ENCODE data around the gene TGFBR3. TPM values are rescaled to one million over a fixed set of nuclear protein-coding genes. Genes with fewer than 3 reads are reported as not detected.
A peak's percentile ranks its signal among the peaks of the same experiment; 100 is the strongest.

TGFBR3 gene
- total and polyA plus RNA-seq, 2 experiments from 2014 or later, result 16.2 to 26.5 TPM

DNA sequence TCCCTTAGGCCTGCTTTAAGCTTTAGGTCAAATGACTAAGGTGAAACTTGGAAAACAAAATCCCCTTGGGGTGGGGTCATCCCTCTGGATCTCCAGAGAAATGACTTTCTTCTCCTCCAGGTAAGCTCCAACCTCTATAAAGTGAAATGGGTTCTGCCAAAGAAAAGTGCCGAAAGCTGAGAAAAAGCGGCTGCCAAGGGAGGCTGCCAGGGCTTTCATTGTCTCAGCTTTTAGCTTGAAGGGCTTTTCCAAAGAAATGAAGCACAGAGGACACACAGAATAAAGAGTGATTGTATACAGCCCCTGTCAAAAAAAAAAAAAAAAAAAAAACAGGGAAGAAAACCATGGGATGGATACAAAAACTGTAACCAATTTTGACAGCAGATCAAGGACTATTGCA is 126.9 kb downstream of the TGFBR3 start:
- Histone ChIP-seq H3K36me3 (ENCODE audit: low read depth) (0 out of 2 replicates have a peak, but pooled peaks cover 5% of the 10 kb centered on the region), H3K27ac (no peak overlapping the region), H3F3A (ENCODE audit: insufficient read depth) (peaks cover 23% of the 10 kb centered on the region), H2AFZ (no peak overlapping the region), H3K9me3 (ENCODE audit: low read depth) (no peaks in the 10 kb centered on the region), H3K9me2 (ENCODE audit: insufficient read depth) (no peaks in the 10 kb centered on the region), H4K20me1 (ENCODE audit: insufficient read depth) (no peaks in the 10 kb centered on the region), H3K4me1 (ENCODE audit: insufficient read depth) (peaks cover 34% of the 10 kb centered on the region), H3K27me3 (replicated peaks; ENCODE audit: insufficient read depth) (no peaks in the 10 kb centered on the region), H3K79me2 (ENCODE audit: insufficient read depth) (peaks cover 51% of the 10 kb centered on the region; the same call in 1 of the 2 replicates), H3K4me3 (no peak overlapping the region), H3K9ac (no peak overlapping the region), H3K4me2 (ENCODE audit: unreplicated experiment) (no peak overlapping the region)
- TF ChIP-seq EZH2 (IDR thresholded peaks at IDR 0.05; ENCODE audit: insufficient read depth, poor library complexity, severe bottlenecking) (no peak), EZH2phosphoT487 (IDR thresholded peaks at IDR 0.05; ENCODE audit: insufficient read depth, low read depth) (no peak)
- DNase-seq, result no peak
- WGBS, 2 experiments (ENCODE audit: low coverage in 1 of 2, low lambda C conversion rate in 2 of 2, missing lambda C conversion rate in 2 of 2), result 94 to 97% methylated on average over 2 of the region's 2 CpGs
- in situ Hi-C loops (cut with MboI), result no loop called here

DNA sequence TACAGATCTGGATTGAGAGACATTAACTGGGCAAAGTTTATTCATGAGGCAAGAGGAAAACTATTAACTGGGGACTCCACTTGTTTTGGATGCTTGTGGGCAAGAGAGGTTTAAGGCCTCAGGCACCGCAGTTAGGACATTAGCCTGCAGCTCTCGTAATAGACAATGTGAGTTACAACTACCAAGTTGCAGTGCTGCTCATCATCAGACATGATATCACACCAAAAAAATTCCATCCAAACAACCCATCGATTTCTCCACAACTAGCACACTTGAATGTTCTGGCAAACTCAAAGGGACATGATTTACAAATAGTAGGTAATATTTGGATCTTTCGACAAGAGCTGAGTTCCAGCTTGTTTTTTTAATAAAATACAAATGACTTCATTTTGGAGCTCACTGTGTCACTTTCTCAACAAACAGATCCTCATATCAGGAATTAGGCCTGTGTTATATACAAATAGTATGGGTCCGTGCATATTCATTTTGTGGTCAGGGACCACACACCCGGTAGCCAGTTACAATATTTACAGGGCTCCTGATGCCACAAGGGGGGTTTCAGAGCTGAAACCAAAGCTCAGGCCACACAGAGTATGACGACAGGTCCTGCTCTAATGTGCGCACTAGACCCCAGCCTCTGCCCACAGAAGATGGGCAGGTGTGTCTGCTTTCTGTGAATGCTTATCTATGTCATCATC is 128.0 kb downstream of the TGFBR3 start:
- H2AFZ ChIP-seq, result no peak overlapping the region
- H3K9me2 ChIP-seq (ENCODE audit: insufficient read depth), result no peaks in the 10 kb centered on the region
- H3K9me3 ChIP-seq (ENCODE audit: low read depth), result no peaks in the 10 kb centered on the region
- DNase-seq, result peak; percentile 91
- H3F3A ChIP-seq (ENCODE audit: insufficient read depth), result peaks cover 30% of the 10 kb centered on the region
- 22% methylated on average over 8 of the region's 8 CpGs for WGBS, 2 experiments (ENCODE audit: low coverage in 1 of 2, low lambda C conversion rate in 2 of 2, missing lambda C conversion rate in 2 of 2)
- H3K4me3 ChIP-seq, result no peak overlapping the region
- 0 out of 2 replicates have a peak, but pooled peaks cover 8% of the 10 kb centered on the region for H3K36me3 ChIP-seq (ENCODE audit: low read depth)
- no peak for TF ChIP-seq EZH2phosphoT487 (IDR thresholded peaks at IDR 0.05; ENCODE audit: insufficient read depth, low read depth)
- no peak for TF ChIP-seq EZH2 (IDR thresholded peaks at IDR 0.05; ENCODE audit: insufficient read depth, poor library complexity, severe bottlenecking)
- peaks cover 41% of the 10 kb centered on the region for H3K4me1 ChIP-seq (ENCODE audit: insufficient read depth)
- peak overlapping the region; percentile 71 for H3K27ac ChIP-seq
- H4K20me1 ChIP-seq (ENCODE audit: insufficient read depth), result no peaks in the 10 kb centered on the region
- H3K4me2 ChIP-seq (ENCODE audit: unreplicated experiment), result peak overlapping the region; percentile 41
- H3K79me2 ChIP-seq (ENCODE audit: insufficient read depth), result peaks cover 51% of the 10 kb centered on the region; the same call in 1 of the 2 replicates
- H3K27me3 ChIP-seq (replicated peaks; ENCODE audit: insufficient read depth), result no peaks in the 10 kb centered on the region
- in situ Hi-C loops (cut with MboI), result no loop called here
- H3K9ac ChIP-seq, result peak overlapping the region; percentile 36

GRCh38 chr1:91755702-91756287 is 130.2 kb downstream of the TGFBR3 start:
- Histone ChIP-seq H2AFZ (no peak overlapping the region), H3K4me1 (ENCODE audit: insufficient read depth) (peaks cover 57% of the 10 kb centered on the region), H3F3A (ENCODE audit: insufficient read depth) (peaks cover 43% of the 10 kb centered on the region), H3K27me3 (replicated peaks; ENCODE audit: insufficient read depth) (no peaks in the 10 kb centered on the region), H3K9me3 (ENCODE audit: low read depth) (no peaks in the 10 kb centered on the region), H3K9ac (no peak overlapping the region), H3K4me2 (ENCODE audit: unreplicated experiment) (no peak overlapping the region), H3K36me3 (ENCODE audit: low read depth) (0 out of 2 replicates have a peak, but pooled peaks cover 8% of the 10 kb centered on the region), H3K79me2 (ENCODE audit: insufficient read depth) (peaks cover 31% of the 10 kb centered on the region; the same call in 1 of the 2 replicates), H3K9me2 (ENCODE audit: insufficient read depth) (no peaks in the 10 kb centered on the region), H3K4me3 (no peak overlapping the region), H3K27ac (no peak overlapping the region), H4K20me1 (ENCODE audit: insufficient read depth) (no peaks in the 10 kb centered on the region)
- TF ChIP-seq EZH2phosphoT487 (IDR thresholded peaks at IDR 0.05; ENCODE audit: insufficient read depth, low read depth) (no peak), EZH2 (IDR thresholded peaks at IDR 0.05; ENCODE audit: insufficient read depth, poor library complexity, severe bottlenecking) (no peak)
- no peak for DNase-seq
- in situ Hi-C loops (cut with MboI), result no loop called here
- WGBS, 2 experiments (ENCODE audit: low coverage in 1 of 2, low lambda C conversion rate in 2 of 2, missing lambda C conversion rate in 2 of 2), result 75 to 76% methylated on average over 6 of the region's 6 CpGs

GRCh38 chr1:91754816-91755580 is 131.0 kb downstream of the TGFBR3 start:
- no peak overlapping the region for H2AFZ ChIP-seq
- TF ChIP-seq EZH2 (IDR thresholded peaks at IDR 0.05; ENCODE audit: insufficient read depth, poor library complexity, severe bottlenecking), result no peak
- no peak for TF ChIP-seq EZH2phosphoT487 (IDR thresholded peaks at IDR 0.05; ENCODE audit: insufficient read depth, low read depth)
- in situ Hi-C loops (cut with MboI), result no loop called here
- H3K36me3 ChIP-seq (ENCODE audit: low read depth), result 0 out of 2 replicates have a peak, but pooled peaks cover 8% of the 10 kb centered on the region
- H3K27ac ChIP-seq, result peak overlapping the region; percentile 41
- no peaks in the 10 kb centered on the region for H3K27me3 ChIP-seq (replicated peaks; ENCODE audit: insufficient read depth)
- DNase-seq, result peak; percentile 80
- no peaks in the 10 kb centered on the region for H4K20me1 ChIP-seq (ENCODE audit: insufficient read depth)
- H3K4me1 ChIP-seq (ENCODE audit: insufficient read depth), result peaks cover 65% of the 10 kb centered on the region
- no peaks in the 10 kb centered on the region for H3K9me3 ChIP-seq (ENCODE audit: low read depth)
- H3K9me2 ChIP-seq (ENCODE audit: insufficient read depth), result no peaks in the 10 kb centered on the region
- 35 to 36% methylated on average over 12 of the region's 12 CpGs for WGBS, 2 experiments (ENCODE audit: low coverage in 1 of 2, low lambda C conversion rate in 2 of 2, missing lambda C conversion rate in 2 of 2)
- H3K9ac ChIP-seq, result peak overlapping the region; percentile 28; the same call in 1 of the 2 replicates
- peaks cover 51% of the 10 kb centered on the region for H3F3A ChIP-seq (ENCODE audit: insufficient read depth)
- no peak overlapping the region for H3K4me2 ChIP-seq (ENCODE audit: unreplicated experiment)
- 0 out of 2 replicates have a peak, but pooled peaks cover 25% of the 10 kb centered on the region for H3K79me2 ChIP-seq (ENCODE audit: insufficient read depth)
- H3K4me3 ChIP-seq, result no peak overlapping the region

All from GM23248 (cell line).